K562 (cell line): ENCODE results near the gene HMGA1. TPM values are rescaled to one million over a fixed set of nuclear protein-coding genes. Genes with fewer than 3 reads are reported as not detected.

Experiments used
- CBX3 ChIP-seq, 2 experiments: IDR thresholded peaks; 1 replicate in 1 of 2; 2 replicates in 1 of 2; pipeline ENCODE4 v1.6.1; 2012; ENCODE audit warnings: inconsistent platforms in 2 of 2, low read length in 2 of 2, borderline replicate concordance in 1 of 2, control low read depth in 1 of 2
- GABPB2 ChIP-seq: fragments of 250-450 bp; sonication (Bioruptor Pico); conservative IDR thresholded peaks from 2 replicates; pipeline ENCODE4 v1.5.1; 2021; ENCODE audit warnings: mild to moderate bottlenecking
- JUN ChIP-seq, 2 experiments: sonication (generic) in 1 of 2; formaldehyde crosslinking in 1 of 2; IDR thresholded peaks; 2 replicates each; pipeline versions ENCODE4 v1.6.1 to v1.8.0; 2012 to 2022; ENCODE audit warnings: borderline replicate concordance in 2 of 2, mild to moderate bottlenecking in 2 of 2, improper control_type of control experiment in 1 of 2, low read depth in 1 of 2, low read length in 1 of 2, missing genetic modification reagents in 1 of 2
- KAT8 ChIP-seq: fragments of 450-650 bp; IDR thresholded peaks from 2 replicates; pipeline ENCODE4 v1.6.1; 2016; ENCODE audit warnings: low read depth, mild to moderate bottlenecking
- KHSRP ChIP-seq: fragments of 450-650 bp; IDR thresholded peaks from 2 replicates; pipeline ENCODE4 v1.6.1; 2017
- KLF13 ChIP-seq: fragments of 450-650 bp; IDR thresholded peaks from 2 replicates; pipeline ENCODE4 v1.6.1; 2016; ENCODE audit warnings: missing genetic modification characterization, low read depth, mild to moderate bottlenecking, missing compliant biosample characterization, moderate library complexity, borderline replicate concordance
- OTX1 ChIP-seq: fragments of 450-650 bp; formaldehyde crosslinking; IDR thresholded peaks from 2 replicates; pipeline ENCODE4 v1.4.0; 2022; ENCODE audit warnings: mild to moderate bottlenecking
- SP1 ChIP-seq: sonication (generic); formaldehyde crosslinking; IDR thresholded peaks from 2 replicates; pipeline ENCODE4 v1.8.1; 2022; ENCODE audit warnings: mild to moderate bottlenecking, missing genetic modification reagents
- polyA plus RNA-seq, 8 experiments: library from polyadenylated mRNA; depleted of rRNA in 4 of 8; stranded (reverse) in 5 of 8; unstranded in 3 of 8; fragments of >200 nt; fragmentation: Nextera tagmentation in 2 of 8; fragmentation: Illumina TruSeq in 1 of 8; extraction: Ambion mirVana in 2 of 8; extraction: Trizol in 1 of 8; gene quantifications; 2 replicates each; pipeline versions ENCODE4 v1.2.1 to v1.2.3, GENCODE V29; 2011 to 2014; ENCODE audit warnings: inconsistent platforms in 1 of 8, missing spikeins in 1 of 8
- total RNA-seq, 7 experiments: library from RNA; depleted of rRNA in 6 of 7; stranded (reverse); fragments of >200 nt in 6 of 7; fragmentation: Illumina TruSeq in 2 of 7; extraction: Trizol in 2 of 7; gene quantifications; 2 replicates each; pipeline versions ENCODE4 v1.2.1 to v1.2.3, GENCODE V29; 2011 to 2021; ENCODE audit warnings: low replicate concordance in 1 of 7
- TF ChIP-seq, protein P1 (sequence below), 2 experiments: fragments of 450-650 bp in 1 of 2; sonication (generic) in 1 of 2; formaldehyde crosslinking in 1 of 2; IDR thresholded peaks; 2 replicates each; pipeline versions ENCODE4 v1.7.1 to v1.9.0; 2016 to 2022; ENCODE audit warnings: inconsistent platforms in 1 of 2, mild to moderate bottlenecking in 1 of 2, missing genetic modification reagents in 1 of 2
- TF ChIP-seq, protein P2 (sequence below): fragments of 250-450 bp; sonication (Bioruptor Pico); IDR thresholded peaks from 2 replicates; pipeline ENCODE4 v1.4.0; 2020; ENCODE audit warnings: mild to moderate bottlenecking, moderate library complexity

HMGA1 gene
- total and polyA plus RNA-seq, 9 of the 15 experiments (the other 6 are each of a cell fraction or from before 2014, with no cell fraction given), result 27.8 to 1,947 (median 594) TPM

DNA sequence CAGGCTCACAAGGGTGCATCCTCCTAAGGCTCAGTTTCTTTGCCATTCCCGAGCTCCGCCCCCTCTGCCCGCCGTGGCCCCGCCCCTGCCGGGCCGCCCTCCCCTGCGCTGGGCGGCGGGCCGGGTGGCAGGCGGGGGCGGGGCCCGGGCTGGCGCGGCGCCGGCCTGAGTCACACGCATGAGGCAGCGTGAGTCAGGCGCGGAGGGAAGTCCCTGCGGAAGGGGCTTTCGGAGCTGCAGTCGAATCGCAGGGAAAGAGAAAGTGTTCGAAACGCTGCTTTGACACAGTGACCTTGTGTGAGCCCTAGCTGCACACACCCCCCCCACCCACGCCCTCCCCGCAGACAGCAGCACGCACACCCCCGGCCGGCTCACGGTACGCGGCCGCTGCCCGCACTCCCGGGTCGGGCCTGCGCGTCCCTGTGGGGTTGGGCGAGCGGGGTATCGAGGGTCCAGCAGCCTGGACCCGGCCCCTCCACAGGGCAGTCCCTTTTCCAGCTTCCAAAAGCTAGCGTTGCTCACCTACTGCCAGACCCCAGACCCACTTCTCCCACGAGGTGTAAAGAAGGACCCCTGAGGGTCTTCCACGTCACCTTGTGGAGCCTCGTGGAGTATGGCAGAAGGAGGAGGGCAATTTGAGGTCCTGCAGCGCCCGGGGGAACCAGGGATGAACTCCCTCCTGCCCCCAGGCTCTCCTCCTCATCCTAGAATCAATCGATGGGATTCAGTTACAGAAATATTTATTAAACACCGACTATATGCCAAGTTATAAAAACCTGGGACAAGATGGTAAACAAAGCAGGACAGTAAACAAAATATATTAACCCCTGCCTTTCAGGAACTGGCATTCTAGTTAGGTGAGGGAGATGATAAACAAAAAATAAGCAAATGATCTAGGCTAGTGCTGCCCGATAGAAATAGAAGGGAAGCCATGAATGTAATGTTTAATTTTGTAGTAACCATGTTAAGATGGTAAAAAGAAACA is 12.4 kb upstream of the HMGA1 start (continued):
- TF ChIP-seq, protein P1, sequence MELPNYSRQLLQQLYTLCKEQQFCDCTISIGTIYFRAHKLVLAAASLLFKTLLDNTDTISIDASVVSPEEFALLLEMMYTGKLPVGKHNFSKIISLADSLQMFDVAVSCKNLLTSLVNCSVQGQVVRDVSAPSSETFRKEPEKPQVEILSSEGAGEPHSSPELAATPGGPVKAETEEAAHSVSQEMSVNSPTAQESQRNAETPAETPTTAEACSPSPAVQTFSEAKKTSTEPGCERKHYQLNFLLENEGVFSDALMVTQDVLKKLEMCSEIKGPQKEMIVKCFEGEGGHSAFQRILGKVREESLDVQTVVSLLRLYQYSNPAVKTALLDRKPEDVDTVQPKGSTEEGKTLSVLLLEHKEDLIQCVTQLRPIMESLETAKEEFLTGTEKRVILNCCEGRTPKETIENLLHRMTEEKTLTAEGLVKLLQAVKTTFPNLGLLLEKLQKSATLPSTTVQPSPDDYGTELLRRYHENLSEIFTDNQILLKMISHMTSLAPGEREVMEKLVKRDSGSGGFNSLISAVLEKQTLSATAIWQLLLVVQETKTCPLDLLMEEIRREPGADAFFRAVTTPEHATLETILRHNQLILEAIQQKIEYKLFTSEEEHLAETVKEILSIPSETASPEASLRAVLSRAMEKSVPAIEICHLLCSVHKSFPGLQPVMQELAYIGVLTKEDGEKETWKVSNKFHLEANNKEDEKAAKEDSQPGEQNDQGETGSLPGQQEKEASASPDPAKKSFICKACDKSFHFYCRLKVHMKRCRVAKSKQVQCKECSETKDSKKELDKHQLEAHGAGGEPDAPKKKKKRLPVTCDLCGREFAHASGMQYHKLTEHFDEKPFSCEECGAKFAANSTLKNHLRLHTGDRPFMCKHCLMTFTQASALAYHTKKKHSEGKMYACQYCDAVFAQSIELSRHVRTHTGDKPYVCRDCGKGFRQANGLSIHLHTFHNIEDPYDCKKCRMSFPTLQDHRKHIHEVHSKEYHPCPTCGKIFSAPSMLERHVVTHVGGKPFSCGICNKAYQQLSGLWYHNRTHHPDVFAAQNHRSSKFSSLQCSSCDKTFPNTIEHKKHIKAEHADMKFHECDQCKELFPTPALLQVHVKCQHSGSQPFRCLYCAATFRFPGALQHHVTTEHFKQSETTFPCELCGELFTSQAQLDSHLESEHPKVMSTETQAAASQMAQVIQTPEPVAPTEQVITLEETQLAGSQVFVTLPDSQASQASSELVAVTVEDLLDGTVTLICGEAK (IDR thresholded peaks at IDR 0.05), result peak; percentile 62; the same call in 1 of the 2 replicates
- TF ChIP-seq, protein P1 (CRISPR knock-in tag; IDR thresholded peaks at IDR 0.05), result no peak
- TF ChIP-seq SP1 (CRISPR knock-in tag) (peak; percentile 70), JUN (IDR thresholded peaks at IDR 0.05; ENCODE audit: borderline replicate concordance, low read depth, low read length) (peak; percentile 93), JUN (CRISPR knock-in tag; IDR thresholded peaks at IDR 0.05; ENCODE audit: borderline replicate concordance) (peak; percentile 60; the same call in 1 of the 2 replicates), GABPB2 (no peak), CBX3 (IDR thresholded peaks at IDR 0.05; ENCODE audit: borderline replicate concordance in 1 of 2, low read length in 2 of 2) (peak in 1 of 2 experiments; percentile 51; a peak in 1 of 3 replicates), KHSRP (no peak), KLF13 (tag) (peak; percentile 77; the same call in 1 of the 2 replicates), KAT8 (no peak), OTX1 (CRISPR knock-in tag) (peak; percentile 49; the same call in 1 of the 2 replicates)
- TF ChIP-seq, protein P2, sequence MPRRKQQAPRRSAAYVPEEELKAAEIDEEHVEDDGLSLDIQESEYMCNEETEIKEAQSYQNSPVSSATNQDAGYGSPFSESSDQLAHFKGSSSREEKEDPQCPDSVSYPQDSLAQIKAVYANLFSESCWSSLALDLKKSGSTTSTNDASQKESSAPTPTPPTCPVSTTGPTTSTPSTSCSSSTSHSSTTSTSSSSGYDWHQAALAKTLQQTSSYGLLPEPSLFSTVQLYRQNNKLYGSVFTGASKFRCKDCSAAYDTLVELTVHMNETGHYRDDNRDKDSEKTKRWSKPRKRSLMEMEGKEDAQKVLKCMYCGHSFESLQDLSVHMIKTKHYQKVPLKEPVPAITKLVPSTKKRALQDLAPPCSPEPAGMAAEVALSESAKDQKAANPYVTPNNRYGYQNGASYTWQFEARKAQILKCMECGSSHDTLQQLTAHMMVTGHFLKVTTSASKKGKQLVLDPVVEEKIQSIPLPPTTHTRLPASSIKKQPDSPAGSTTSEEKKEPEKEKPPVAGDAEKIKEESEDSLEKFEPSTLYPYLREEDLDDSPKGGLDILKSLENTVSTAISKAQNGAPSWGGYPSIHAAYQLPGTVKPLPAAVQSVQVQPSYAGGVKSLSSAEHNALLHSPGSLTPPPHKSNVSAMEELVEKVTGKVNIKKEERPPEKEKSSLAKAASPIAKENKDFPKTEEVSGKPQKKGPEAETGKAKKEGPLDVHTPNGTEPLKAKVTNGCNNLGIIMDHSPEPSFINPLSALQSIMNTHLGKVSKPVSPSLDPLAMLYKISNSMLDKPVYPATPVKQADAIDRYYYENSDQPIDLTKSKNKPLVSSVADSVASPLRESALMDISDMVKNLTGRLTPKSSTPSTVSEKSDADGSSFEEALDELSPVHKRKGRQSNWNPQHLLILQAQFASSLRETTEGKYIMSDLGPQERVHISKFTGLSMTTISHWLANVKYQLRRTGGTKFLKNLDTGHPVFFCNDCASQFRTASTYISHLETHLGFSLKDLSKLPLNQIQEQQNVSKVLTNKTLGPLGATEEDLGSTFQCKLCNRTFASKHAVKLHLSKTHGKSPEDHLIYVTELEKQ (CRISPR knock-in tag), result no peak
